Heart right ventricle (tissue), 16 donors: ENCODE data around the gene COX8A. TPM values are rescaled to one million over a fixed set of nuclear protein-coding genes. Genes with fewer than 3 reads are reported as not detected.
A peak's percentile ranks its signal among the peaks of the same experiment; 100 is the strongest.

ENCODE experiments used
- ATAC-seq, 8 donors: fragments of 200-7000 bp; cut with Tn5 transposase; one replicate each; pipeline ENCODE4 v1.9.1; 2020; ENCODE audit warnings: mild to moderate bottlenecking in 8 of 8, moderate library complexity in 8 of 8, moderate number of reproducible peaks in 1 of 8
- DNase-seq, 2 donors: peaks; one replicate each; pipeline ENCODE4 v3.0.0-alpha.2; 2020
- H3K27ac ChIP-seq, 10 donors: fragments of 200-600 bp; sonication (generic) in 2 of 10; one replicate each; pipeline versions ENCODE4 v1.5.0 to v1.8.0; 2020 to 2022; ENCODE audit warnings: mild to moderate bottlenecking in 3 of 10
- H3K27me3 ChIP-seq, 7 donors: fragments of 200-600 bp; one replicate each; pipeline ENCODE4 v1.8.0; 2021 to 2022; ENCODE audit warnings: mild to moderate bottlenecking in 2 of 7
- H3K36me3 ChIP-seq, 9 donors: fragments of 200-600 bp; sonication (generic) in 1 of 9; one replicate each; pipeline versions ENCODE4 v1.5.0 to v1.8.0; 2020 to 2022; ENCODE audit warnings: mild to moderate bottlenecking in 2 of 9
- H3K4me1 ChIP-seq, 9 donors: fragments of 200-600 bp; sonication (generic) in 1 of 9; one replicate each; pipeline versions ENCODE4 v1.5.0 to v1.8.0; 2020 to 2022; ENCODE audit warnings: mild to moderate bottlenecking in 4 of 9
- H3K4me3 ChIP-seq, 10 donors: fragments of 200-600 bp; sonication (generic) in 2 of 10; one replicate each; pipeline versions ENCODE4 v1.5.0 to v1.8.0; 2020 to 2022; ENCODE audit warnings: mild to moderate bottlenecking in 7 of 10, moderate library complexity in 2 of 10
- H3K9me3 ChIP-seq, 11 donors: fragments of 200-600 bp in 10 of 11; sonication (generic) in 2 of 11; one replicate each; pipeline versions ENCODE4 v1.5.0 to v1.8.0; 2013 to 2022; ENCODE audit warnings: mild to moderate bottlenecking in 2 of 11, control low read depth in 1 of 11, moderate library complexity in 1 of 11
- CTCF ChIP-seq, 9 donors: fragments of 200-600 bp; sonication (generic) in 2 of 9; IDR thresholded peaks; one replicate each; pipeline versions ENCODE4 v1.5.0 to v1.8.0; 2021 to 2022; ENCODE audit warnings: antibody characterized with exemption in 9 of 9, mild to moderate bottlenecking in 5 of 9, moderate library complexity in 1 of 9
- WGBS, 2 donors: extraction: QIAGEN DNeasy Blood & Tissue Kit; methylation state at CpG; one replicate each; pipeline ENCODE4 v1.1.7; 2013; ENCODE audit warnings: inconsistent platforms in 1 of 2; 5-methylcytosine and 5-hydroxymethylcytosine counted together
- intact Hi-C, 10 donors: fragments of 100-400 bp; cut with DNase I; formaldehyde crosslinking; loops; one replicate each; pipeline versions ENCODE4 v1.11.1 to v1.14.2; 2022
- polyA plus RNA-seq, 2 donors: library from polyadenylated mRNA; stranded (reverse); fragments of 200-250 nt; gene quantifications; one replicate each; pipeline ENCODE4 v1.2.3, GENCODE V29; 2013
- total RNA-seq, 10 donors: library from RNA; stranded (reverse); fragmentation: NEBNext Ultra II Directional in 3 of 10; extraction: Animal tissue kit (Norgen Biotek cat#: 25700) in 3 of 10; gene quantifications; one replicate each; pipeline versions ENCODE4 v1.2.1 to v1.2.4, GENCODE V29; 2021 to 2023
- donor health status: Arrhythmogenic right ventricular cardiomyopathy.
- donor health status: ischemic (EF 13 %, LVEDD 7.1; RV severe dilation, severe dysfunction).
- donor health status: healthy with polysubstance abuse.
- donor health status: DM: no; HTN: yes; CAD: no.
- donor health status: DM: no; HTN: no; CAD: no.
- donor health status: ischemic (EF 25% LVEDD 6.9; RV normal size, moderate dysfunction).
- donor health status: ischemic (EF 25% LVEDD 5.7; RV mildly dilated, moderate dysfunction).
- donor health status: healthy.
- donor health status: DM: yes; HTN: yes; CAD: no.
- donor health status: Ischemic cardiomyopathy.
- donor health status: ischemic (EF 35%, LVEDD 5.7; RV mildly dilated, moderate dysfunction).
- donor health status: nonischemic (EF 11% LVEDD 7.7; RV severe dilation, severe dysfunction).
- donor health status: DM: yes; HTN: yes; CAD: no.
- donor health status: PGD.
- donor health status: ischemic (EF 29% LVEDD 5.4; RV normal size, mild dysfunction).
- donor health status: nonischemic (EF 23%, LVEDD 6.1; RV moderate dilation, normal function).

The COX8A gene
- total and polyA plus RNA-seq, 12 donors, result 868 to 2,481 (median 1,100) TPM

GRCh38 chr11:64021757-64022093, 47.3 kb downstream of the COX8A start:
- ATAC-seq (peak in 4 of 8 donors; percentile 32 to 58 (median 46)), DNase-seq (no peak)
- Histone ChIP-seq H3K27me3 (no peaks in the 10 kb centered on the region), H3K36me3 (no peaks in the 10 kb centered on the region), H3K27ac (peak overlapping the region in 1 of 10 donors; percentile 39), H3K4me1 (peaks cover 0 to 49% (median 26%) of the 10 kb centered on the region in 9 donors), H3K9me3 (no peaks in the 10 kb centered on the region), H3K4me3 (no peak overlapping the region)
- 41 to 48% methylated on average over 8 to 10 of the region's 10 CpGs for WGBS, 2 donors
- TF ChIP-seq CTCF (IDR thresholded peaks at IDR 0.05), result peak in 2 of 9 donors; percentile 15 to 23
- intact Hi-C loops, result no loop called here

GRCh38 chr11:64022125-64022784, 47.8 kb downstream of the COX8A start:
- no peak for DNase-seq
- WGBS, 2 donors, result 82 to 83% methylated on average over 14 of the region's 14 CpGs
- no peak for ATAC-seq
- H3K27ac ChIP-seq, result no peak overlapping the region
- H3K27me3 ChIP-seq, result no peaks in the 10 kb centered on the region
- H3K9me3 ChIP-seq, result no peaks in the 10 kb centered on the region
- no peak for TF ChIP-seq CTCF (IDR thresholded peaks at IDR 0.05)
- H3K4me1 ChIP-seq, result peaks cover 0 to 49% (median 26%) of the 10 kb centered on the region in 9 donors
- intact Hi-C loops, result no loop called here
- no peak overlapping the region for H3K4me3 ChIP-seq
- no peaks in the 10 kb centered on the region for H3K36me3 ChIP-seq

- H3K4me3 ChIP-seq, result no peak overlapping the region
- no peak for TF ChIP-seq CTCF (IDR thresholded peaks at IDR 0.05)
- peak in 2 of 8 donors; percentile 21 to 43 for ATAC-seq
- 77 to 81% methylated on average over 20 of the region's 20 CpGs for WGBS, 2 donors
- intact Hi-C loops, result no loop called here
- no peak for DNase-seq
- peak overlapping the region in 8 of 10 donors; percentile 39 to 78 (median 58) for H3K27ac ChIP-seq
- peaks cover 0 to 8% (median 0%) of the 10 kb centered on the region in 7 donors for H3K27me3 ChIP-seq
- no peaks in the 10 kb centered on the region for H3K9me3 ChIP-seq
- no peaks in the 10 kb centered on the region for H3K36me3 ChIP-seq
- peaks cover 2 to 43% (median 17%) of the 10 kb centered on the region in 9 donors for H3K4me1 ChIP-seq
Observed at GRCh38 chr11:64023712-64024710, 49.6 kb downstream of the COX8A start.

GRCh38 chr11:64025205-64025604, 50.8 kb downstream of the COX8A start:
- ATAC-seq (no peak), DNase-seq (no peak)
- TF ChIP-seq CTCF (IDR thresholded peaks at IDR 0.05), result no peak
- Histone ChIP-seq H3K9me3 (no peaks in the 10 kb centered on the region), H3K4me3 (no peak overlapping the region), H3K4me1 (peaks cover 2 to 35% (median 15%) of the 10 kb centered on the region in 9 donors), H3K27ac (no peak overlapping the region), H3K27me3 (peaks cover 0 to 8% (median 0%) of the 10 kb centered on the region in 7 donors), H3K36me3 (no peaks in the 10 kb centered on the region)
- intact Hi-C loops, result no loop called here
- WGBS, 2 donors, result 83 to 87% methylated on average over 4 of the region's 4 CpGs
